ENCODE measurements around the gene LXN.
A peak's percentile ranks its signal among the peaks of the same experiment; 100 is the strongest.
"Not testable (repeated sequence)": the region's sequence is repeated elsewhere in the genome, so short reads cannot be mapped to it uniquely, and the experiment has no call there.

Gene LXN, protein sequence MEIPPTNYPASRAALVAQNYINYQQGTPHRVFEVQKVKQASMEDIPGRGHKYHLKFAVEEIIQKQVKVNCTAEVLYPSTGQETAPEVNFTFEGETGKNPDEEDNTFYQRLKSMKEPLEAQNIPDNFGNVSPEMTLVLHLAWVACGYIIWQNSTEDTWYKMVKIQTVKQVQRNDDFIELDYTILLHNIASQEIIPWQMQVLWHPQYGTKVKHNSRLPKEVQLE

DNA sequence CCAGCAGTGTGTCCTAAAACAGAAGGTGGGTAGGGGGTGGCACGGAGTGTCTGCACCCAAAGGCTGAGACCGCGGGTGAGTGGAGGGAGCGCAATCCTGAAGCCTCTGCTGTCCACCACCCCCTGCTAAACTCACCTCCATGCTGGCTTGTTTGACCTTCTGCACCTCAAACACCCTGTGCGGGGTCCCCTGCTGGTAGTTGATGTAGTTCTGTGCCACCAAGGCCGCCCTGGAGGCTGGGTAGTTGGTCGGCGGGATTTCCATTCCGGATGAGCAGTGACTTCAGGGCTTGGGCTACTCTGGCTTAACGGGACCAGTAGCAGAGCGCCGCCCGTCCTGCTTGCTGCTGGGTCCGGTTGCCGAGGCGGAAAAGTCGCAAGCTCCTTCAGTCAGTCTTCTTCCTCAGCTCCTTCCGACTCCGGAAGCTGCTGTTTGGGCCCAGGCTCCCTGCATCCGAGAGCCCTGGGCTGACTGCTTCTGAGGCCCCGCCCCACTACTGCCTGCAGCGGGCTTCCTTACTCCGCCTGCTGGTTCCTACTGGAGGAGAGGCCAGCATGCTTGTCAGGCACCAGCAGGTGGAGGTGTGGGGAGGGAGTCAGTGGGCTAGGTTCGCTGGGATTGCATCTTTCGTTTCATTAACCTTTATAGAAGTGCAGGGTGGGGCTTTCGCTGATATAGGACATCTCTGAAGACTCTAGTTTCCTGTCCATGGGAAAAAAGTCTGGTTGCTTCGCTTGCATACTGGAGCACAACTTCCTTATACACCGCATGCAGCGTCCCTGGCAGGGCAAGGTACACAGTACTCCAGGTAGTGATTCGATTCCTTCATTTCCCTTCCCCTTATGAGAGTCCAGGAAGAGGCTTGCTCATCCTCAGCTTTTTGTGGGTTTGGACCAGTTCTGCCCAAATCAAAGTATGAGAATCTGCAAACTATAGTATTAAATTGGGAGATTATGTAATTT is at the start of gene LXN:
Gene LXN, minus strand, starts transcription at position 434 of the 962 bp plus-strand sequence. Its CDS starts 170 bp downstream, at position 264.
- peak; percentile 88 for DNase-seq

DNA sequence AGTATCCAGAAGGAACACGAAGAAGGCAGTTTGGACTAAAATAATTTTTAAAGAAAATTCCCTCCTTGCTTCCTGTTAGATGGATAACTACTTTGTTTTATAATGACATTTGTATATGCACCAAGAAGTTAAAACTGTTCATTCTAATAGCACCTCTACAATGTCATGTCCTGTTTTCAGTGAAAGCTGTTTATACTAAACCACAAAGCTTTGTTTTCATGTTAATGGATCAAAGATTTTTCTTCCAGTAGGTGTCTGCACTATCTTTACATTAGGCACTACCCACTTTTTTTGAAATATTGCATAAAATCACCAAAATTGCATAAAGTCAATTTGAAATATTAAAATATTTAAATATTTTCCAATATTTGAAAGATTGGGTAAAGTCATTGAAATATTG is 49.7 kb upstream of the LXN start:
- DNase-seq = no peak

DNA sequence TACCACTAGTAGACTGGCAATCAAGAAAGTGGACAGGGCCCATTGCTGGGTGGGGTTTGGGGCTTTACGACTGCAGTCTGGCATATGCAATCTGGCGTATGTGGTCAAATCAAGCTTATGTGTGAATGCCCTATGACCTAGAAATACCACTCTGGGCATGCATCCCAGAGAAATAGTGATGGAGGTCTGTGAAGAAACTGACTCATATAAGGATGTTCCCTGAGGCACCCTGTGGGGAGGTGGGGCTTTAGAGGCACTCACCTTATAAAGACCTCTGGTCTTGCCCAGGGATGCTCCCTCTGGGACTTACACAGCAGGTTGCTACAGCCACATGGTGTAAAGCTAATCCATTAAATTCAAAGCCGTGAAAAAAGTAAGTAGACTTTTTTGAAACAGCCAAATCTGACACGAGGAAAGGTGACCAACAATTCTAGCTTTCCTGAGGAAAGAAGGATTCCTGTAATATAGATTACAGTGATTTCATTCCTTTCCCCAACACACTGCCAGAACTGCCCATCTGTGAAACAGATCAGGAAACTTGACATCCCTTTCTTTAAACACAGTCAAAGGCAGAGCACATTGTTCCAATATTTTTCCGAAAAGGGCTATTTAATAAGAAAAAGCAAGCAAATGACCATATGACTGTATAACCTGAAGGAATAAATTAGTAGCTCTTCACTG is 46.2 kb upstream of the LXN start:
- no peak for DNase-seq

DNA sequence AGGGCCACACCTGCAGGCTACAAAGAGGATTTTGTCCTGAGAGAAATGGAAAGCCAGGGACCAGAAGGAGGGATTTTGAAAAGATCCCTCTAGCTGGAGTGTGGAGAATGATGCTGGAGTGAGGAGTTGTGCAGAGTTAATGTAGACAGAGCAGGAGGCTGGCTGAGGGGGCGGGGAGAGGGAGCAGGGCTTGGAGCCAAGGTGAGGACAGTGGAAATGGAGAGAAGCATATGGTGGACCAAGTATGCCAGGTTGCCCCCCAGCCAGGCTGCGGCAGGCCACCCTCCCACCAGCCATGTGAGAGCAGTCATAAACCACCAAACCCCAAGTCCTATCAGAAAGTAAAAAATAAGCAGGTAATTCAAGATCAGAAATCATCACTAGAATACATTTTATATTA is 45.1 kb upstream of the LXN start:
- no peak for DNase-seq

DNA sequence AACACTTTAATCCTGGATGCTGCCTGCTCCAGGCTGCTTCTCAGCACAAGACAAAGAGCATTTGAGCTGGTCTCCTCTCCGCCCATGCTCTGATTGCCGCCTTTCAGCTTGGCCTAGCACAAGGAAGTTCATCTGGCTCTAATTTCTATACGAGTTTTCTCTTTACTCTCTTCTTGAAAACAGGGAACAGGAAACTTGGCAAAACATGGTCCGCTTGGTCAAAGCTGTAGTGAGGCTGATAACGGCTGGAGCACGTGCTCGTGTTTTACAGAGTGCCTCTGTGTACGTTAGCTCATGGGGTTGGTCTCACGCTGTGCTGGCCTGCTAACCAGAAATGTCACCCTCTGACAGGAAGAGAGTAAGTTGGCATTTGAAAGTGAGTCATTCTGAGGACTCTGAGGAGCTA is 40.6 kb upstream of the LXN start:
- no peak for DNase-seq

DNA sequence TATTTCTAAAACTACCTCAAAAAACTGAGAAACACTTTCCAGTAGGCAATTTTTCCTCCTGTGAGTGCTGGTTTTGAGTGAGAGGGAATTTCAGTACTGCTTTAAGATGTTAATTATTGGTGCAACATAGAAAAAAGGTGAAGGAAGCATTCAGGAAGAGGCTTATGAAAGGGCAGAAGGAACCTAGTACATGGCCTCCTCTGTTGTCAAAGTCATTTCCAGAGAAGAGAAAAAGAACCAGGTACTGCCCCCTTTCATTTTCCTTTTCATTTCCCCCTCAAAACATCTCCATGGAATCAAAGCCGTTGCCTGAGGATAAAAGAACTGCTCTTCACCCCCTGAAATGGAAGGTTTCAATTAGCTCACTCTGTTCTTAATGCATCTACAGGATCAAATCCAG is 40.0 kb upstream of the LXN start:
- DNase-seq = no peak

DNA sequence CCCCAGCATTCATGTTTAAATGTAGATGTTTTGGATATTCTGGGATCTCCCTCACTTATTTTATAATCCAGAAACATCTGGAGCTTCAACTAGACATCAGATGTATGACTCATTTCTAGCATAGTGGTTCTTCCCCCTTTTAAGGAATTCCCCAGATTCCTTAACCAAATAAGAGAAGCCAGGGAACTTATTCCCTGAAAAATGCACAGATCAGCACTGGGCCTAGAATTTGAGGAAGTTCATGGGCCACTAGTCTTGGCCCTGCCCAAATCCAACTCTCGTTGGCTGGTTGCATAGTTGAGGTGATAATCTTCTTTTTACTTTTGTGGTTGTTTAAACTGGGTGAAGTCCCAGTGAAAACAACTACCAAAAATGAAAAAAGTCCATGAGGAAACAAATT is 39.4 kb upstream of the LXN start:
- DNase-seq = no peak

DNA sequence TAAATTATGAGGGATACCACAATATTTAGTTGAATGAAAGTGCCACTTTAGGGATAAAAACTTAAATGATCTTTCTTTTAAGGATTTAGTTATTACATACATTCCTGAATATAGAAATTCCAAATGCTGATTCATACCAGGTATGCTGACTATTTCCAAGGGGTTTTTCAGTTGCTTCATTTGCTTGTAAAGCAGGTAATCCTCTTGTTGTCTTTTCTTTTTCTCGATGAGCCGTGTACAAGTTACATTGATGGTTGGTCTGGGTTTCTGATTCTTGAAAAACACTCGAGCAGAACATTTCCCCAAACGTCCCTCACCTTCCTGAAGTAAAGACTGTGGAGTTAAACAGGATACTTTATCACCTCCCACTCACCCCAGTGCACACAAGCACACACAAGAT is 38.2 kb upstream of the LXN start:
- no peak for DNase-seq

DNA sequence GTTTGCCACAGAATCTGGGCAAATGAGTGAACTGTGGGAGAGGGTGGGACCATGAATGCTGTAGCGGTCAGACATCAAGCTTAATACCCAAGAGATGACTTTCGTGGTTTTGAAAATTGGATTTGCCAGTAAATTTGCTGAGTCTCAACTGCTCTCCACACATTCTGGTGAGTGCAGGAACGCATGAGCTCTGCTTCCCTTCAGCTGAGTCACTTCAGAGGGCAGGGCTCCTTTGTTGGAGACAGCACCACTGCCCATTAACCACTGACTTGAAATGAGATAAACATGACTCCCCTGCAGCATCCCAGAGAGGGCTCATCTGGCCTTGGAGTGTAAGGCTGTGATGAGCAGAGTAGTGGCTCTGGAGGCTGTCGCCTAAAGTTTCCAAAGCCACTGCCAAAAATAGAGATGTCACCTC is 37.2 kb upstream of the LXN start:
- no peak for DNase-seq

DNA sequence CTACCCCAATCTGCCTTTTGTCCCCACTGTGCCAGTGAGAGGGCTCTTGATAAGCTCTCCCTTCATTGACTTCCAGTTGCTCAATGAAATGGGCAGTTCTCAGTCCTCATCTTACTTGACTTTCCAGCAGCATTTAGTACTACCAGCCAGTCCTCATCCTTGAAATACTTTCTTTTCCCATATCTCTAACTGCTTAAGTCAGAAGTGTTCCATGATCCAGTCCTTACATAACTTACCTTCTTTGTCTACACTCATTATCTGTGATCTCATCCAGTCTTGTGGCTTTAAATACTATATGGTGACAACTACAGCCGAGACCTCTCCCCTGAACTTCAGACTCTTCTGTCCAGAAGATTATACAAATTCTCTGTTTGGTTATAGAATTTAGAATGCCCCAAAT is 31.1 kb upstream of the LXN start:
- DNase-seq = no peak

DNA sequence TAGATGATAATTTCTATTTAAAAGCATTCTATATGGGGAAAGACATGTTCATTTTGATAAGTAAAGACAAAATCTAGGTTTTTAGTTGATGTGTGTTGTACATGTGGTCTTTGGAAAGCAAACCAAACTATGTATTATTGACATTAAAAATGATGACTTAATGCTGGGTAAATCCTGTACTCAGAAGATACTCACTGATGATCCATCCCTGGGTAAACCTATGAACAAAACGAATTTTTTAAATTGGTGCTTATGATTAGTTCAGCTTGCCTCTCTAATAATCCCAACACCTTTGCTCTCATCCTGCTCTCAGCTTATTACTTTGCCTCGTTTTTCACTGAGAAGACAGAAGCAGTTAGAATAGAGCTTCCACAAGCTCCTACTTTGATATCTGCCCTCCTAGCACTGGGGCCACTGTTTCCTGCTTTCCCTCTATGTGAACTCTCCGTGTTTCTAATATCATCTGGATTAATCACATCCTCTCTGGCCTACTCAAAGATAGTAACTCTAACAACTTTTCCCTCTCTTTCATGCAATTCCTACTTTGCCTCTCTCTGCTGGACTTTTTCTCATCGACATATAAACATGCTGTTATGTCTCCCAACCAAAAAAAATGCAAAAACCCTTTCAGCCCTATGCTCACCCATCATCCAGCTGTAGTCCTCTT is 30.5 kb upstream of the LXN start:
- no peak for DNase-seq

DNA sequence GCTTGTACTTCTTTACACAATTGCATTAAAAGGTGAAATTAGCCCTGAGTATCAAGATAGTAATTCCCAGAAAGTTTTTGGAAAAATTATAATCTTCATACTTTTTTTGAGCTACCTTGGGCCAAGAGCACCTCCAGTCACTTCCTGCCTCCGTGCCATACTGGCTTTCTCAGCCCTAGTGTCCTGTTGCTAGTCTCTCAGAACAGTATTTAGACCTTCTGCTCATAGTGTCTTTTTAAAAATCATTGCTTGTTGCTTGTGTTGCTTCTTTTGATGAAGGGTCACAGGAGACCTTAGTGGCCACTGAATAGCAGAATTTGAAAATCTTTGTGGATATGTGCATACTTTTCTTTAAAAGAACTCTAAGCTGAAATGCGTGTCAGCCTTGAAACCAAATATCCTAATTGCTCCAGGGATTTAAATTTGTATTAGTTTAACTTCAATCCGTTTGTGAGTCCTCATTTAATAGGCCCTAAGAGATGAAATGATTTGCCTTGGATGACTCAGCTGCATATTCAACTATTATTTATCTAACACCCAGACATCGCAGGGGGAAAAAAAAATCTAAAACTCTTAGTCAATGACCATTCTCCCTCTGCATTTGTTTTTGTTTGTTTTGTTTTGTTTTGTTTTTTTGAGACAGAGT is 29.1 kb upstream of the LXN start:
- DNase-seq = no peak

DNA sequence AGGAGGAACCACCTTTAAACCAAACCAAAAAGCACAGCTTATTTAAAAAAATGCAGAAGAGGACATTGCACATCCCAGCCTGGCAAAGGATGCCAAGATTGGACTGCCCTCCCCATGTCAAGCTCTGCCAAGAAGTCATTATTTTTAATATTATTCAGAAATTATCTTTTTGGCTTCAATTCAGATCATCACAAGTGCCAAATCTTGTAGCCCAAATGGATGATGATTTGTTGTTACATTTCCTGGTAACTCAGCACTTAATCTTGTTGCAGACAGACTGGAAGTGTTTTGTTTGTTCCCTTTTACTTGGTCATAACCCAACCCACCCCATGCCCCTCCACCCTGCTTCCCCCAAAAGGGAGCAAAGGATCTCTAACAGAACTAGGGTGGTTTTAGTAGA is 28.1 kb upstream of the LXN start:
- no peak for DNase-seq

DNA sequence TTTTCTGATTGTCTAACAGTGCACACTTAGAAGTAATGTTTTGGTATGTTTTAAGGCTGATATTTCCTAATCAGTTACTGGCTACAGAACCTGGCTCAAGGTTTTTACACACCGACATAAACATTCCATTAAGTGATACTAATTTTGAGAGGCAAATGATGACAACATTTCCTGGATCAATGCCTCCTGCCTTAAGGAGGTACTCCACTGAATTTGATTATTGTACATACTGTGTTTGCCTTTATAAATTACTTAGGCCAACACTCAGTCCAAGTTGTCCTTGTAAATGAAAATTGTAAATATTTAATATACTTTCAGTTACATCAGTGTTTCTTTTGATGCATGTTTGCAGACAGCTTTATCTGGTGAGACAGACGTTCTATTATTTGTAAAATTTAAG is 24.2 kb upstream of the LXN start:
- DNase-seq = no peak

DNA sequence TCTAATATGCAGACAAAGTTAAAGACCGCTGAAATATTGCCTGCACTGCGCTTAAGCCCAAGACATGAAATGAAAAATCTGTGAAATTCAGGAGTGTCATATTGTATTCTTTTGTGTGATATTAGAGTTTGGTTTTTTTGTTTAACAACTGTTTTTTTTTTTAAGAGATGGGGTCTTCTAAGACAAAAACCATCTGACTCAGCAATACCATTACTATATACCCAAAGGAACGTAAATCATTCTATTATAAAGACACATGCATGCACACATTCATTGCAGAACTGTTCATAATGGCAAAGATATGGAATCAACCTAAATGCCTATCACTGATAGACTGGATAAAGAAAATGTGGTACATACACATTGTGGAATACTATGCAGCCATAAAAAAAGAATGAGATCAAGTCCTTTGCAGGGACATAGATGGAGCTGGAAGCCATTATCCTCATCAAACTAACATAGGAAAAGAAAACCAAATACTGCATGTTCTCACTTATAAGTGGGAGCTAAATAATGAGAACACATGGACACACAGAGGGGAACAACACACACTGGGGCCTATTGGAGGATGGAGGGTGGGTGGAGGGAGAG is 21.5 kb upstream of the LXN start:
- DNase-seq = not testable (repeated sequence)

DNA sequence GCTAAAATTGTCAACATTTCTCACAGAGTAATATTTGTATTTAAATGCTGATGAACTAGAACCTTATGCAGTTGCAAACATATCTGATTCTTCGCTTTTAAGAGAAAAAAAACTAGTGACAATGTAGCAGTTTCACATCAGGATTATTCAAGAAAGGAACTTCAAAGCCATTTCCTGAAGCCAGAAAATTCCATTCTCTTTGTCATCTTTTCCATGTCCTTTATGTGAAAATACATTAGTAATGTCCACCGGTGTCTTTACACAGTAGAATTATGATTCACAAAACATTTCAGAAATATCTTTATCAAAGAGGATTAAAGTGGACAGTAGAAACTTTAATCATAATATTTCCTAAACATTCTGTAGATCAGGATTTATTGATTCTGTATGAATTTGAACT is 12.7 kb upstream of the LXN start:
- DNase-seq = no peak

DNA sequence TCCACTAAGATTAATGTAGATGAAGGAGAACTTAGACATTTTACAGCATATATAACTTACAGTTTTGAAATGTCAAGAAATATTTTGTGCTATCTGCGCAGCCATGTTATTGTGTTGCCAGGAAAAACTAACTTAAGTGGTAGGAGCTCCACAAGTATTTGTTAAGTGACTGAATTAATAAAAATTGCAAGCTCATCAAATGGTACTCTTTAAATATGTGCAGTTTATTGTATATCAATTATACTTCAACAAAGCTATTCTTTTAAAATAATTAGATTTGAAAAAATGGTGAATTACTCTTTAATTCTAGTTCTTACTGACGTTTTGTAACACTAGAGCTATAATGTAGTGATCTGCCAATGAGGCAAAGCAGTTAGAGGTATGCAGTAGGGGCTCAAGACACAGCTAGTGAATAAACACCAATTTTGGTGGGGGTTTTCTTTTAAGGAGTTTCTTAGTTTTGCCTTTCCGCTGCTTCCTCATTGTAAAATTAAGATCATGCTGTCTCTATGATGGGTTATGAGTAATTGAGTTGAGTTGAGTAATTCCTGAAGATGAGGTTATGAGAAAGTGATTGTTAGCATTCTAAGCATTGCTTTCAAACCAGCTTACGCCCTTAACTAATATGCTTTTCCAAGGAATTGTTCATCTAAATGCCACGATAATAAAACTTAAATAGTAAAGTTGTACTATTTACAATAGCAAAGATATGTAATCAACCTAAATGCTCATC is 10.9 kb upstream of the LXN start:
- DNase-seq = no peak

DNA sequence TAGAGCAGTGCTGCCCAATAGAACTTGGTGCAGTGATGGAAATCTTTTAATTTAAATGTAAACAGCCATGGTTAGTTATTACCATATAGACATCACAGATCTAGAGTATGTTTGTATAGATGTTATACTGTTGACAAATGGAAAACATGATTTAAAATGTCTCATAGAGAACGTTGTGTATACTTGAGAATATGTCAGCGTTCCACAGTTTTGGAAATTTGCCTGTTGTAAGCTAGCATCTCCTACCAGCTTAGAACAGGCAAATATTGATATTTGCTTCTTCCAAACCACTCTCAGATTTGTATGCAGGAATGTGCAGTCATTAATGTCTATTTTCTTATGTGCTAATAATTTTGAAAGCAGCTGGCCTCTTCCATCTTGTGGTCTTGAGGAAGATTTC is 8.4 kb upstream of the LXN start:
- DNase-seq = no peak

DNA sequence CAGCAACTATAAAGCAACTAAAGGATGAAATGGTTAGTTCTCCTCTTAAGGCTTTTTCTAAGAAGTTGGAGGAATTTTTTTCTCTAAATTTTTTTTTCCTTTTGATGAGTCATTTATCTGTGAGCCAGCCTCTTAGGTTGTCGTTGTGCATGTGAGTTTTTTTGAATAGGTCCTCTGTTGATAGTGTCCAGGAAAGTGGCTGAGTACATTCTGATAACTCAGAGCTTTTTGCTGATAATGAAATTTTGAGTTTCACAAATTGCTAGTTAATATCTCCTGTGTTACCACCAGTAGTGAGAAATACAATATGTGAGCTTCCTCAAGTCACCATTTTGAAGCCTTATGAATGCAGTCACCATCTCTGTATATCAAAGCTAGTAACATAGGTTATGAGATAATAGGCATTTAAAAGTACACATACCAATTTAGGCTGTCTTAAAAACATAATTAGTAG is 7.1 kb upstream of the LXN start:
- no peak for DNase-seq

DNA sequence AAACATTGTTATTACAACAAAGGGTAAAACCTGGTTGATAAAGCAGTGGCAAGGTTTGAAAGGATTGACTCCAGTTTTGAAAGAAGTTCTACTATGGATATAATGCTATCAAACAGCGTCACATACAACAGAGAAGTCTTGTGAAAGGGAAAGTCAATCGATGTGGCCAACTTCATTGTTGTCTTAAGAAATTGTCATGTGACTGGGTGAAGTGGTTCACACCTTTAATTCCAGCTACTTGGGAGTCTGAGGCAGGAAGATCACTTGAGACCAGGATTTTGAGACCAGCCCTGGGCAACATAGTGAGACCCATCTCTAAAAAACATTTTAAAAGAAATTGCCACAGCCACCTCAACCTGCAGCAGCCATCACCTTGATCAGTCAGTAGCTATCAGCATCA is 6.2 kb upstream of the LXN start:
- DNase-seq = no peak

DNA sequence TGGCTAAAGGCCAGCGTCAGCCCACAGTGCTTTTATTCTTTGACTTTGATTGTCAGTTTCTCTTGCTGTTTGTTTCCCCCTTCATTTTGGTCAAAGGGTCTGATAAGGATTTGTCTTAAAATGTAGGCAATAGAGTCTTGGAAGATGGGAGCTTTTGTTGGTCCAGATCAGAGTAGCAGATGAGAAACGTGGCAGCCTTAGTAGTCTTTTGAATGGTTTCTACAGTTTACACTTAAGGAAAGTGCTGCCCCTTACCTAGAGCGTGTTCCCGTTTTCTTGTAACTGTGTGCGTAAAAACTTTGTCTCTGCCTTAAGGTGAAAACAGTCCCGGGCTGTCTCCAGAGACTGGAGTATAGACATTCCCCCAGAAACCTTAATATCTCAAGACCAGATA is 630 bp downstream of the LXN start:
- DNase-seq = no peak

DNA sequence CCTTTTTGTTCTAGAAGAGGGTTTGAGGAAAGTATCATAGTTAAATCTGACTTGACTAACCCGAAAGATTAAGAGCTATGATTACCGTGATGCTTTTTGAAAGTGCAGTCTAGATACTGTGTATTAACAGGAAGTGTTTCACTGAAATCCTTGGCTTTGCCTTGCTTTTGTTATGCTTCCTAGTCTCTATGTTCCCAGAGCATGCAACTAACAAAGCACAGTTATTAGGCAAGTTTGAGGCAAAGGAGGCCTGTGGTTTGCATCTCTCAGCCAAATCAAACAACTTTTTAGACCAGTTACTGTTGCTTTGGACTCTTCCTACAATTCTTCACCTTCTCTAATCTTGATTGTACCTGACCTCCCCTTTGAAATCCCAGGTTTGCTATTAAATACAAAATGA is 3.9 kb downstream of the LXN start:
- DNase-seq = no peak
